GM12878 (cell line): ENCODE data around the gene ENDOD1. TPM values are rescaled to one million over a fixed set of nuclear protein-coding genes. Genes with fewer than 3 reads are reported as not detected.
A peak's percentile ranks its signal among the peaks of the same experiment; 100 is the strongest.

Experiments
- BRCA1 ChIP-seq: IDR thresholded peaks from 2 replicates; pipeline ENCODE4 v1.6.1; 2011; ENCODE audit warnings: low read depth, low read length, improper control_type of control experiment
- CBFB ChIP-seq: IDR thresholded peaks from 2 replicates; pipeline ENCODE4 v1.6.1; 2016; ENCODE audit warnings: antibody characterized with exemption, low read depth
- EED ChIP-seq: sonication (generic); IDR thresholded peaks from 2 replicates; pipeline ENCODE4 v1.6.1; 2016; ENCODE audit warnings: antibody characterized with exemption, low read depth
- FOS ChIP-seq: IDR thresholded peaks from 3 replicates; pipeline ENCODE4 v1.6.1; 2011; ENCODE audit warnings: borderline replicate concordance; ENCODE audit not compliant: insufficient read length; ENCODE audit errors: extremely low read depth
- MYC ChIP-seq: IDR thresholded peaks from 2 replicates; pipeline ENCODE4 v1.6.1; 2011; ENCODE audit warnings: mild to moderate bottlenecking, low read length, moderate library complexity, inconsistent platforms; ENCODE audit not compliant: insufficient read depth, insufficient replicate concordance, insufficient read length, severe bottlenecking
- NFXL1 ChIP-seq: fragments of 450-650 bp; IDR thresholded peaks from 2 replicates; pipeline ENCODE4 v1.6.1; 2017; ENCODE audit warnings: antibody characterized with exemption, mild to moderate bottlenecking, borderline replicate concordance
- NR2C1 ChIP-seq: fragments of 450-650 bp; IDR thresholded peaks from 2 replicates; pipeline ENCODE4 v1.6.1; 2017; ENCODE audit warnings: antibody characterized with exemption, mild to moderate bottlenecking, moderate library complexity
- NR2C2 ChIP-seq: IDR thresholded peaks from 2 replicates; pipeline ENCODE4 v1.6.1; 2011; ENCODE audit warnings: borderline replicate concordance, low read depth; ENCODE audit not compliant: control insufficient read depth, insufficient read length
- NR2F1 ChIP-seq: fragments of 450-650 bp; conservative IDR thresholded peaks from 2 replicates; pipeline ENCODE4 v1.6.1; 2017; ENCODE audit warnings: mild to moderate bottlenecking
- PML ChIP-seq: IDR thresholded peaks from 2 replicates; pipeline ENCODE4 v1.6.1; 2012; ENCODE audit warnings: low read length, inconsistent platforms
- RCOR1 ChIP-seq: conservative IDR thresholded peaks from 2 replicates; pipeline ENCODE4 v1.6.1; 2012; ENCODE audit warnings: low read depth, low read length, improper control_type of control experiment
- RFX5 ChIP-seq: IDR thresholded peaks from 2 replicates; pipeline ENCODE4 v1.6.1; 2011; ENCODE audit warnings: low read depth, low read length, improper control_type of control experiment
- SMARCA5 ChIP-seq: fragments of 450-650 bp; IDR thresholded peaks from 2 replicates; pipeline ENCODE4 v1.6.1; 2017; ENCODE audit warnings: mild to moderate bottlenecking
- SREBF2 ChIP-seq: IDR thresholded peaks from 2 replicates; pipeline ENCODE4 v1.6.1; 2012; ENCODE audit warnings: mild to moderate bottlenecking, low read length
- SUZ12 ChIP-seq: fragments of 200-600 bp; sonication (generic); IDR thresholded peaks from one replicate; pipeline ENCODE4 v1.6.1; 2018; ENCODE audit warnings: antibody characterized with exemption, mild to moderate bottlenecking; ENCODE audit not compliant: unreplicated experiment
- ZBED1 ChIP-seq: IDR thresholded peaks from 2 replicates; pipeline ENCODE4 v1.6.1; 2016; ENCODE audit warnings: borderline replicate concordance
- polyA plus RNA-seq, 11 experiments: library from polyadenylated mRNA; depleted of rRNA in 4 of 11; unstranded in 6 of 11; stranded (reverse) in 5 of 11; fragments of >200 nt; fragmentation: Nextera tagmentation in 4 of 11; fragmentation: Illumina TruSeq in 1 of 11; extraction: Ambion mirVana in 4 of 11; extraction: Trizol in 1 of 11; gene quantifications; 1 replicate in 1 of 11; 2 replicates in 10 of 11; pipeline versions ENCODE4 v1.2.1 to v1.2.3, GENCODE V29; 2011 to 2016; ENCODE audit warnings: inconsistent platforms in 2 of 11, missing spikeins in 2 of 11, low read depth in 1 of 11
- total RNA-seq, 4 experiments: library from RNA; depleted of rRNA in 3 of 4; stranded (reverse); fragments of >200 nt in 3 of 4; fragmentation: Illumina TruSeq in 1 of 4; extraction: Trizol in 1 of 4; gene quantifications; 2 replicates each; pipeline versions ENCODE4 v1.2.1 to v1.2.3, GENCODE V29; 2013 to 2021
- TF ChIP-seq, protein P1 (sequence below): IDR thresholded peaks from 2 replicates; pipeline ENCODE4 v1.6.1; 2012; ENCODE audit warnings: improper control_type of control experiment, low read depth, low read length; ENCODE audit not compliant: insufficient replicate concordance
- TF ChIP-seq, protein P2 (sequence below): fragments of 450-650 bp; IDR thresholded peaks from 2 replicates; pipeline ENCODE4 v1.6.1; 2017; ENCODE audit warnings: low read depth, mild to moderate bottlenecking, moderate library complexity
- TF ChIP-seq, protein P3 (sequence below): IDR thresholded peaks from 2 replicates; pipeline ENCODE4 v1.6.1; 2011; ENCODE audit warnings: low read depth, low read length, improper control_type of control experiment, borderline replicate concordance
- TF ChIP-seq, protein P4 (sequence below): fragments of 450-650 bp; IDR thresholded peaks from 2 replicates; pipeline ENCODE4 v1.6.1; 2017; ENCODE audit warnings: mild to moderate bottlenecking

Gene ENDOD1
- total and polyA plus RNA-seq, 10 of the 15 experiments (the other 5 are each of a cell fraction or from before 2014, with no cell fraction given) = 6.0 to 30.0 (median 12.1) TPM

DNA sequence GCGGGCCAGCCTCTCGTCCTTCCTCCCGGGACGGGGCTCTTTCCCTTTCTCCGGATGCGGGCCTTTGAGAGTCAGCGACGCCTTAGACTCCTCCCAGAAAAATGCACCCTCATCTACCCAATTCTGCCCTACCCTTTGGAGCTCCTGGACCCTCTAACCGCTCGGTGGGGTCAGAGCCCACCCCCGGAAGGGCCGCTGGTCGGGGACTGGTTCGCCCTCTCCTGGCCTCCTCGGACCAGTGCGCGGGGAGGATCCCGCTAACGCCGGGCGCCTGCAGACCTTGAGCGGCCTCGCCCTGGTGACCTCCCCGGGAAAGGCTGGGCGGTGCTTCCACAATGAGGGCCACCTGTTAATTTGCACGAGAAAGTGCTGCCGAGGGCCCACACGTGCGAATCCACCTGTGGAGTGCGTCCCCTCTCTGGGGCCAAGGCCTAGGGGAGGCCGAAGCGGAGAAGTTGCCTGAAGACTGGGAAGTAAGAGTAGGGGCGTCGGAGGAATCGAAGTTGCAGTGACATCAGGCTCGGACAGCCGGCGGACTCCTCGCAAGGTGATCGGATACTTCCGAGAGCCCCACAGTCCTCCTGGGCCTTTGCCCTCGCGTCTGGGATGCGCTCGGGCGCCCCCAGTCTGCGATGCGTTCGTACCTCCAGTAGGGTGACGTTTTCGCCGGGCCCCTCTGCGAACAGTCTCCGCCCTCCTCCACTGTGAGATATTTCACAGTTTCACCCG, 61.5 kb downstream of the ENDOD1 start (continued):
- TF ChIP-seq, protein P1, sequence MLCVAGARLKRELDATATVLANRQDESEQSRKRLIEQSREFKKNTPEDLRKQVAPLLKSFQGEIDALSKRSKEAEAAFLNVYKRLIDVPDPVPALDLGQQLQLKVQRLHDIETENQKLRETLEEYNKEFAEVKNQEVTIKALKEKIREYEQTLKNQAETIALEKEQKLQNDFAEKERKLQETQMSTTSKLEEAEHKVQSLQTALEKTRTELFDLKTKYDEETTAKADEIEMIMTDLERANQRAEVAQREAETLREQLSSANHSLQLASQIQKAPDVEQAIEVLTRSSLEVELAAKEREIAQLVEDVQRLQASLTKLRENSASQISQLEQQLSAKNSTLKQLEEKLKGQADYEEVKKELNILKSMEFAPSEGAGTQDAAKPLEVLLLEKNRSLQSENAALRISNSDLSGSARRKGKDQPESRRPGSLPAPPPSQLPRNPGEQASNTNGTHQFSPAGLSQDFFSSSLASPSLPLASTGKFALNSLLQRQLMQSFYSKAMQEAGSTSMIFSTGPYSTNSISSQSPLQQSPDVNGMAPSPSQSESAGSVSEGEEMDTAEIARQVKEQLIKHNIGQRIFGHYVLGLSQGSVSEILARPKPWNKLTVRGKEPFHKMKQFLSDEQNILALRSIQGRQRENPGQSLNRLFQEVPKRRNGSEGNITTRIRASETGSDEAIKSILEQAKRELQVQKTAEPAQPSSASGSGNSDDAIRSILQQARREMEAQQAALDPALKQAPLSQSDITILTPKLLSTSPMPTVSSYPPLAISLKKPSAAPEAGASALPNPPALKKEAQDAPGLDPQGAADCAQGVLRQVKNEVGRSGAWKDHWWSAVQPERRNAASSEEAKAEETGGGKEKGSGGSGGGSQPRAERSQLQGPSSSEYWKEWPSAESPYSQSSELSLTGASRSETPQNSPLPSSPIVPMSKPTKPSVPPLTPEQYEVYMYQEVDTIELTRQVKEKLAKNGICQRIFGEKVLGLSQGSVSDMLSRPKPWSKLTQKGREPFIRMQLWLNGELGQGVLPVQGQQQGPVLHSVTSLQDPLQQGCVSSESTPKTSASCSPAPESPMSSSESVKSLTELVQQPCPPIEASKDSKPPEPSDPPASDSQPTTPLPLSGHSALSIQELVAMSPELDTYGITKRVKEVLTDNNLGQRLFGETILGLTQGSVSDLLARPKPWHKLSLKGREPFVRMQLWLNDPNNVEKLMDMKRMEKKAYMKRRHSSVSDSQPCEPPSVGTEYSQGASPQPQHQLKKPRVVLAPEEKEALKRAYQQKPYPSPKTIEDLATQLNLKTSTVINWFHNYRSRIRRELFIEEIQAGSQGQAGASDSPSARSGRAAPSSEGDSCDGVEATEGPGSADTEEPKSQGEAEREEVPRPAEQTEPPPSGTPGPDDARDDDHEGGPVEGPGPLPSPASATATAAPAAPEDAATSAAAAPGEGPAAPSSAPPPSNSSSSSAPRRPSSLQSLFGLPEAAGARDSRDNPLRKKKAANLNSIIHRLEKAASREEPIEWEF = no peak
- TF ChIP-seq SREBF2 (no peak), BRCA1 (no peak), NR2C1 (no peak), NR2F1 (peak; percentile 84), EED (no peak; the same call in 1 of the 2 replicates), SMARCA5 (peak; percentile 82; the same call in 1 of the 2 replicates), MYC (peak; percentile 57), CBFB (no peak), RFX5 (no peak), RCOR1 (no peak), ZBED1 (no peak), FOS (no peak), NFXL1 (no peak), PML (peak; percentile 35; the same call in 1 of the 2 replicates), NR2C2 (no peak), SUZ12 (no peak)
- TF ChIP-seq, protein P2, sequence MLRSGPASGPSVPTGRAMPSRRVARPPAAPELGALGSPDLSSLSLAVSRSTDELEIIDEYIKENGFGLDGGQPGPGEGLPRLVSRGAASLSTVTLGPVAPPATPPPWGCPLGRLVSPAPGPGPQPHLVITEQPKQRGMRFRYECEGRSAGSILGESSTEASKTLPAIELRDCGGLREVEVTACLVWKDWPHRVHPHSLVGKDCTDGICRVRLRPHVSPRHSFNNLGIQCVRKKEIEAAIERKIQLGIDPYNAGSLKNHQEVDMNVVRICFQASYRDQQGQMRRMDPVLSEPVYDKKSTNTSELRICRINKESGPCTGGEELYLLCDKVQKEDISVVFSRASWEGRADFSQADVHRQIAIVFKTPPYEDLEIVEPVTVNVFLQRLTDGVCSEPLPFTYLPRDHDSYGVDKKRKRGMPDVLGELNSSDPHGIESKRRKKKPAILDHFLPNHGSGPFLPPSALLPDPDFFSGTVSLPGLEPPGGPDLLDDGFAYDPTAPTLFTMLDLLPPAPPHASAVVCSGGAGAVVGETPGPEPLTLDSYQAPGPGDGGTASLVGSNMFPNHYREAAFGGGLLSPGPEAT = peak; percentile 12; the same call in 1 of the 2 replicates
- TF ChIP-seq, protein P3, sequence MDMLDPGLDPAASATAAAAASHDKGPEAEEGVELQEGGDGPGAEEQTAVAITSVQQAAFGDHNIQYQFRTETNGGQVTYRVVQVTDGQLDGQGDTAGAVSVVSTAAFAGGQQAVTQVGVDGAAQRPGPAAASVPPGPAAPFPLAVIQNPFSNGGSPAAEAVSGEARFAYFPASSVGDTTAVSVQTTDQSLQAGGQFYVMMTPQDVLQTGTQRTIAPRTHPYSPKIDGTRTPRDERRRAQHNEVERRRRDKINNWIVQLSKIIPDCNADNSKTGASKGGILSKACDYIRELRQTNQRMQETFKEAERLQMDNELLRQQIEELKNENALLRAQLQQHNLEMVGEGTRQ = no peak
- TF ChIP-seq, protein P4, sequence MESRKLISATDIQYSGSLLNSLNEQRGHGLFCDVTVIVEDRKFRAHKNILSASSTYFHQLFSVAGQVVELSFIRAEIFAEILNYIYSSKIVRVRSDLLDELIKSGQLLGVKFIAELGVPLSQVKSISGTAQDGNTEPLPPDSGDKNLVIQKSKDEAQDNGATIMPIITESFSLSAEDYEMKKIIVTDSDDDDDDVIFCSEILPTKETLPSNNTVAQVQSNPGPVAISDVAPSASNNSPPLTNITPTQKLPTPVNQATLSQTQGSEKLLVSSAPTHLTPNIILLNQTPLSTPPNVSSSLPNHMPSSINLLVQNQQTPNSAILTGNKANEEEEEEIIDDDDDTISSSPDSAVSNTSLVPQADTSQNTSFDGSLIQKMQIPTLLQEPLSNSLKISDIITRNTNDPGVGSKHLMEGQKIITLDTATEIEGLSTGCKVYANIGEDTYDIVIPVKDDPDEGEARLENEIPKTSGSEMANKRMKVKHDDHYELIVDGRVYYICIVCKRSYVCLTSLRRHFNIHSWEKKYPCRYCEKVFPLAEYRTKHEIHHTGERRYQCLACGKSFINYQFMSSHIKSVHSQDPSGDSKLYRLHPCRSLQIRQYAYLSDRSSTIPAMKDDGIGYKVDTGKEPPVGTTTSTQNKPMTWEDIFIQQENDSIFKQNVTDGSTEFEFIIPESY = no peak
